ENCODE measurements around the gene DTNA.
"Not testable (repeated sequence)": the region's sequence is repeated elsewhere in the genome, so short reads cannot be mapped to it uniquely, and the experiment has no call there.

The DTNA gene

DNA sequence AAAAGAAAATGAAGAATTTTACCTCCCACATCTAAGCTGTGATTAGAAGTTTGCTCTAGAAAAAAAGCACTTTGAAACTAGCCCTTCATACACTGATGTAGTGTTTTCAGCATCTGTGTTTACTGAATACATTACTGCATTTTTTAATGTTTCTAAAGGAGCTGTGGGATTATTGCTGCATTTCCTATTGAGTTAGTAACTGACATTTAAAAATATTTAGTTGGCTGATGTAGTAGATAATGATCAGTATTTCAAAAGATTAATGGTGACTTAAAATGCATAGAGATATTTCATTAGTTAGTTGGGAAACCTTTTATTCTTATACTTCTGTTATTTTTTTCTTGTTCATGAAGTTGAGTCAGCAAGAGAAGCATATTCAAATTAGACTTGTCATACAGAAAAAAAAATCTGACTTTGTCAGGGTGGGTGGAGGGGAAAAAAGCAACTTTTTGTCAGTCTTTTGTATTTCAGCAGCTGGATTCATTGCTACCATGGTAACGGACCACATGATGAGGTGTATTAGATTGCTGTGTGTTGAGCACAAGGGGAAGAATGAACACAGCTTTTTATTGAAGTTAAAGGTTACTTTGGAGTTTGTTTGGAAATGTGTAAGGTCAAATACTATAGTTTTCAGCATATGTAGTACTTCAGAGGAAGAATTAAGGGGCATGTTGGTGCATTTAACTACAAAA is at the start of gene DTNA:
DTNA (plus strand) TSS at position 549 of the 692 bp plus-strand sequence. CDS start 45,679 bp downstream, outside the sequence.
- peak in 1 of 14 donors; percentile 6 for DNase-seq

DNA sequence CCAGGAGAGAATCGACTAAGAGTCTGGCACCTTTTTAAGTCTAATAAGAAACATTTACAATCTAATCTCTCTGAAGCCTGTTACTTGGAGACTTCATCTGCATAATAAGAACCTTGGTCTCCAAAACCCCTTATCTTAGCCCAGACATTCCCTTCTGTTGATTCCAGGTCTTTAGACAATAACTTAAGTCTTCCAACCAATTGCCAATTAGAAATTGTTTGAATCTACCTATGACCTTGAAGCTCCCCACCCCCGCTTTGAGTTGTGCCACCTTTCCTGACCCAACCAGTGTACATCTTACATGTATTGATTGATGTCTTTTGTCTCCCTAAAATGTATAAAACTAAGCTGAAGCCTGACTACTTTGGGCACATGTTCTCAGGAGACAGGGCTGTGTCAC is 49.5 kb upstream of the DTNA start:
- DNase-seq: no peak

- DNase-seq: peak in 2 of 14 donors; percentile 7 to 27
Measured at GRCh38 chr18:34661464-34662087, 48.5 kb upstream of the DTNA start.

- no peak for DNase-seq
Measured at GRCh38 chr18:34676816-34677574, 33.1 kb upstream of the DTNA start.

- DNase-seq: not testable (repeated sequence)
Measured at GRCh38 chr18:34689750-34690149, 20.3 kb upstream of the DTNA start.

GRCh38 chr18:34691614-34692013 is 18.5 kb upstream of the DTNA start:
- no peak for DNase-seq

- DNase-seq: no peak
Measured at GRCh38 chr18:34694591-34695165, 15.4 kb upstream of the DTNA start.

DNA sequence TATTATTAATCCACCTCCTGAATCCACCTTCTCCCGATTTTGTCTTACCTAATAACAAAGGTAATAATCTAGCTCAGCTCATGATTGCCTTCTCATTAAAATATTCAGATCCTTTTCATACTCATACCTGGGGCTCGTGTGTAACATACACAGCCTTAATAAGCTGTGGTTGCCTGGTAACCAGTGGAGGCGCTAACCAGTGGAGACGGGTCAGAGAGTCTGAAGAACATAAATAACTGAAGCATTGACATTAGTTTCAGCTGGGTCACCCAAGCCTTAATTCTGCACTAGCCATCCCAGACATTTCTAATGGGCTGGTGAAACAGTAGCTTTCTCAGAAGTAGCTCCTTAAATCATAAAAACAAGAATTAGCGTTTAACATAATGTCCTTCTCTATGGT is 14.8 kb upstream of the DTNA start:
- DNase-seq: no peak

DNA sequence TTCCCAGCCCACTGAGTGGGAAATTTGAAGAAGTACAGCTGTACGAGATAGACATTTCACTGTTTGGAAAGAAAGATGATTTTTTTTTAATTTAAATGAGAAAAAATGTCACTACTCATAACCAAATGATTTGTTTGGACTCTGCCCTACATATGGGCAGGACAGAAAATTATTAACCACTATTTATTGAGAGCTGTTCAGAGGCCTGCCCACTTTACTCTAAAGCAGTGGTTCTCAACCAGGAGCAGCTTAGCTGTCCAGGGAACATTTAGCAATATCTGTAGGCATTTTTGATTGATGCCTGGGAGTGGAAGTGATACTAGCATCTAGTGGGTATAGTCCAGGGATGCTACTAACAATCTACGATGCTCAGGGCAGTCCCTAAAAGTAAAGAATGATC is 13.4 kb upstream of the DTNA start:
- DNase-seq: no peak

GRCh38 chr18:34697233-34697632 is 12.9 kb upstream of the DTNA start:
- DNase-seq: no peak

- DNase-seq: no peak
Measured at GRCh38 chr18:34697891-34698290, 12.2 kb upstream of the DTNA start.

DNA sequence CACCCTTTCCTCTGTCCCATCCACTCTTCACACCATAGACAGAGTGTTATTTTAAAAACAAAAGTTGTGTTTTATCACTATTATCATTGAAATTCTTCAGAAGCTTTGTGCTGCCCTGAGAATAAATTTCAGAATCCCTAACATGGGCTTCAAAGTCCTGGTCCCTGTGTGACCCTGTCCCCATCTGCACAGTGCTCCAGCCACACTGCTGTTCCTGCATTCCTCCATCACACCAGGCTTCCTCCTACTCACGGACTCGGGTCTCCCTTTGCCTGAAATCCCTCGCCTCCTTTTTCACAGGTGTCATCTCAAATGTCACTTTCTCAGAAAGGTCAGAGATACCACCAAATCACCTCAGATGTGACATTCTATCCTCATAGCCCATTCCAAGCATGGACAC is 8.2 kb upstream of the DTNA start:
- no peak for DNase-seq

- no peak for DNase-seq
Measured at GRCh38 chr18:34702814-34703213, 7.3 kb upstream of the DTNA start.

DNA sequence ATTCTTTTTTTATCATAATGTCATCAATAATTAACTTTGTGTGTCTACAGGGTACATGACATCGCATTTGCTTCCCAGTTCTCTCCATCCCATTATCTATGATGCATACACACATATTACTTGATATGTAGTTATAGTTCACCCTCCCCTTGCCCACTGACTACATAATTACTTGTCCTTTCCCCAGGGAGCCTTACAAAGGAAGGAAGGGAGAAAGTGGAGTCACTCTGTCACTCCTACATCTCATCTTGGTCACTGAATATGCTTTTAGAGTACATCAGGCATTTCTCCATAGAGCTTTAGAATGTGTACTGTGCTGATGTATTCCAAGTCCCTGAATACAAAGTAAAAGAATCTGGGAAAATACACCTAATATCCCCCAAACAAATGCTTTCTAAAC is 6.0 kb upstream of the DTNA start:
- DNase-seq: no peak

GRCh38 chr18:34704823-34705222 is 5.3 kb upstream of the DTNA start:
- no peak for DNase-seq

DNA sequence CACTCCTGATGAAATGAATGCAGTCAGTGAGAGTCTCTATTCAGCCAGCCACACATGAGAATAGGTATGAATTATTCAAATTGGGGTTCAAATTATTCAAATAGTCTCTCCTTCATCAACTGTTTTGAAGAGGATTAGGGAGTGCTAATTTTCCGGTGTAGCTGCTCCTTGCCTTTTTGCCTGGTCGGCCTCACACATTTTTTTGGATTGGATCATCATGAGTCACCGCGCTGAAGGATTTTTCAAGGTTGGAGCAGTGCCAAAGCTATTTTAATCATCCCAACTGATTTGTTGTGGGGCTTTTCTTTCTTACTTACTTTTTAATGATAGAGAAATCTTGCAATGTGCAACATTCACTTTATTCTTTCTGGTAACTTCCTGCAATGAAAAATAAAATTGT is 2.4 kb upstream of the DTNA start:
- peak in 4 of 14 donors; percentile 12 to 53 (median 24) for DNase-seq

DNA sequence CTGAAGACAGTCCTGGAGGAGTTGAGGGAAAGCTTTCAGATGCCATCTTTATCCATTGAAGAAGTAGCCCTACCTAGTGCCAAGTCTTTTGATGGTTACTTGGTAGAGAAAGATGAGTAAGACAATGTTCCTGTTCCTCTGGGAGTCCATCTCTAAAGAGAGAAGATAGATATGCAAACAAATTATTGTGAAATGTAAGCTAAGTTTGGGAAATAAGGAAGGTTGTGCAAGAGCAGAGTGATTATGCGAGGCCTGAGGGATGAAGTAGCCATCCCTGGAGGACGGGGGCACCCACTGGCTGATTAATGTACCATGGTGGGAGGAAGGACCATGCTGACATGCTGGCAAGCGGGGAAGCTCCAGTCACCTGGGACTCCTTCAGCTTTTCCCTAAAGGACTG is 994 bp upstream of the DTNA start:
- DNase-seq: peak in 2 of 14 donors; percentile 5 to 14

DNA sequence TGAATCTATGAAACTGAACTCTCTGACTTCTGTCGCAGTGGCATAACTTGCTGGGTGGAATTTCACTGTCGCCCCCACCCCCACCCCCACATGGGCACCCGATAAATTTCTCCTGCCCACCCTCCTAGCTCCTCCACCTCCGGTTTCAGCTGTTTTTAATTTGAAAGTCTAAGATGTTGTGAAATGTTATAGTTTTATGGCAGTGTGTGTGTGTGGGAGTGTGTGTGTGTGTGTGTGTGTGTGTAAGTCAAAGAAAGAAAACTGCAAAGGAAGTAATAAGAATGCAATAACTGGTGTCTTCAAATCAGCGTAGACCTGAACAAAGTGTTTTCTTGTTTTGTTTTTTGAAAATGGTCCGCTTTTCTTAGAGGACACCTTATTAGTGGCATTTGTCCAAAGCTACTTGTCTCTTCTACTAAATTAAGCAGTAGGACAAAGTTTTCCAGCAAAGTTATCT is 388 bp downstream of the DTNA start:
- peak in 2 of 14 donors; percentile 4 to 16 for DNase-seq

- peak in 1 of 14 donors; percentile 1 for DNase-seq
Measured at GRCh38 chr18:34710934-34711333, 836 bp downstream of the DTNA start.

DNA sequence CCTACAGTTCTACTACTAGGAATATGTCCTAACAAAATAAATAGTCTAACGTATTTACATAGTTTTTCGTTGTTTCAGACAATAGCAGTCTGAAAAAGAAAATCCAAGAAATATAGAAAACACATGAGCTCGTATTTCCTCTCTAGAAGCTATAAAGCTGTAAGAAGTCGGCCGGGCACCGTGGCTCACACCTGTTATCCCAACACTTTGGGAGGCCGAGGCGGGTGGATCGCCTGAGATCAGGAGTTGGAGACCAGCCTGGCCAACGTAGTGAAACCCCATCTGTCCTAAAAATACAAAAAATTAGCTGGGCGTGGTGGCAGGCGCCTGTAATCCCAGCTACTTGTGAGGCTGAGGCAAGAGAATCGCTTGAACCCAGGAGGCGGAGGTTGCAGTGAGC is 6.0 kb downstream of the DTNA start:
- not testable (repeated sequence) for DNase-seq

GRCh38 chr18:34718610-34719009 is 8.5 kb downstream of the DTNA start:
- DNase-seq: no peak

- DNase-seq: no peak
Measured at GRCh38 chr18:34720220-34720619, 10.1 kb downstream of the DTNA start.

DNA sequence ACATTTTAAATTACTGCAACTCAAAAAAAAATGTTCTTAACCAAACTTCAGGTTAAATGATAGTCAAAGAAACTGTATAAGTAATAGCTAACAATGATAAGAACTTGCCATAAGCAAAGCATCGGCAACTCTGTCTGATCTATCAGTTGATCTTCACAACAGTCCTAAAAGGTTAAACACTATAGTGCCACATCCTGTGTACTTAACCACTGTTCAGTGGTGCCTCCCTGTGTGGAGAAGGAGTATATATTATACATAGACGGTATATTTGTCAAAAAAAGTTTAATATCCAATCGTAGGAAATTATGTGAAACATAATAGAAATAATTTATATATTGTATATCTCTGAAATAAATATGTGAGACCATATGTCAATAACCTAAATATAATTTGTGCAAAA is 13.0 kb downstream of the DTNA start:
- no peak for DNase-seq

All from C1 segment of cervical spinal cord (tissue), 14 donors.